HG02623 (cell line): ENCODE data around the gene RPS10.
"Not testable (repeated sequence)": the region's sequence is repeated elsewhere in the genome, so short reads cannot be mapped to it uniquely, and the experiment has no call there.

Source experiments
- ATAC-seq: cut with Tn5 transposase; IDR thresholded peaks from one replicate; pipeline ENCODE4 v1.9.1; 2021; ENCODE audit warnings: moderate library complexity; ENCODE audit not compliant: unreplicated experiment

The RPS10 gene

GRCh38 chr6:34374069-34374468 is 51.8 kb downstream of the RPS10 start:
- ATAC-seq = no peak

DNA sequence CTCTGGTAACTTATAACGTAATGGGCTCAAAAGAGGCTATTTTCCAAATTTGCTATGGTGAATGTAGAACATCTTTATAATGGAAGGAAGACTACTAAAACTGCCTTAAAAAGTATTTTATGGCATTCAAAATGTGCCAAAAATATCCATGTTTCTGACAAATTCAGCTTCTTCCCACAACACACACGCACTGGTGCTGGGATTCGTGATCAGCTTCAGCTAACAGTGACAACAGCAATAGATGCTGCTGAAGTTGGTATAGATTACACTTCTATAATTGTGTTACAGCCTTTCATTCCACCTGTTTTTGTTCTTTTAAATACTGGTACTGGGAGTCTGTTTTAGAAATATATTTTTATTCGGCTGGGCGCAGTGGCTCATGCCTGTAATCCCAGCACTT is 52.4 kb downstream of the RPS10 start:
- ATAC-seq = no peak

- ATAC-seq = not testable (repeated sequence)
These were observed 54.0 kb downstream of the RPS10 start for GRCh38 chr6:34371865-34372264.

DNA sequence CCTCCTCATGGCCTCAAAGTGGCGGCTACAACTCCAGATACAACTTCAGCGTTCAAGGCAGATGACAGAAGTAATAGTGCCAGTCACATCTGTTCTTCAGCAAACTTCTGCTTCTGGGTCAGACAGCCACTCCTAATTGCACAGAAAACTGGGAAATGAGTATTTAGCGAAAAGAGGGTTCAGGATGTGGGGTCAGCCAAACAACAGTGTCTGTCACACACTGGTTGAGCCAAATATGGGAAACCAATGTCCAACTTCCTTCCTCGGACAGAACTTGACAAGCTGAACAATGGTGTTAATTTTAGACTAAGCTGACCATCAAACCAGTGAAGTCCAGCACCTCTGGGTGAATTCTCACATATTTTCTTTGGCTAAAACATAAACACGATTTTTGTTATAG is 55.5 kb downstream of the RPS10 start:
- no peak for ATAC-seq

DNA sequence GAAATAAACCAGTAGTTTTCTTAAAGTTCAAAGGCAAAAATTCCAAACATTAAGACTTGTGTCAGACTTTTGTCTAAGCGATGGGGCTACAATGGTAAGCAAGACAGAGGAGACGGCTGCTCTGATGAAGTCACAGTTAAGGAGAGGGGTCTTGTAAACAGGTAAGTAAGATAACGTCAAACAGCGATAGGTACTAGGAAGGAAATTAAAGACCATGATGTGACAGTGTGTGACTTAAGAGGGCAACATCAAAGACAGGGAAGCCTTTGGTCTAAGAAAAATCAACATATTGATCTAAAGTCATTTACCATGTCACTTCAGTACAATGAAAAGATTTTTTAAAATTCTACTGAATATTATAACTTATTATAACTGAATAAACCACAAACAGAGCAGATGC is 56.5 kb downstream of the RPS10 start:
- ATAC-seq = no peak
